NCI-H774 (cell line): ENCODE results near the gene C6orf52.
A peak's percentile ranks its signal among the peaks of the same experiment; 100 is the strongest.
"Not testable (repeated sequence)": the region's sequence is repeated elsewhere in the genome, so short reads cannot be mapped to it uniquely, and the experiment has no call there.

Experiments used
- DNase-seq: peaks from one replicate; lab custom pipeline; 2025; lab: John Stamatoyannopoulos, UW

C6orf52 gene

DNA sequence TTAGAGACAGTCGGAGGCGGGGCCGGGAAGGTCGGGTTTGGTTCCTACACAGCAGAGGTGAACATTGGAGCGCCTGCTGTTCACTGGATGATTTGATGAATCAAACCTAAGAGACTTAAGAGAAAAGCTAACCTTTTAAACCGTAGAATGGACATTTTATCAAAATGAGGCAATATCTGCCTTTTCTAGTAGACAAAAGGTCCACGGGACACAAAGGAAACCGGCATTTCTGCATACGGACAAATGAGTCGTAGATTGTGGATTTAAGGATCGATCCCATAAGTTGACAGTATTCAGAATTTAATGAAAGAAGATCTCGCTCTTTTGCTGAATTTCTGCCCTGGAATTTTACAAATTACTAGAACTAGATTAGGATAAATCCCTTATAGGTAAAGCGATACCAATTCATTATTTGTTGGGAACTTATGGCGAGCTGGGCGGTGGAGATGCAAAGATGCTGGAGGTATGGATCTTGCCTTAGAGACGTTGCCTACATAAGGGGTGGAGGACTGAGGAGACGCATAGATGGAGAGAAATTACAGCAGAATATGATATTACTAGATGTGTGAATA lies 756 bp upstream of the C6orf52 start:
- no peak for DNase-seq

DNA sequence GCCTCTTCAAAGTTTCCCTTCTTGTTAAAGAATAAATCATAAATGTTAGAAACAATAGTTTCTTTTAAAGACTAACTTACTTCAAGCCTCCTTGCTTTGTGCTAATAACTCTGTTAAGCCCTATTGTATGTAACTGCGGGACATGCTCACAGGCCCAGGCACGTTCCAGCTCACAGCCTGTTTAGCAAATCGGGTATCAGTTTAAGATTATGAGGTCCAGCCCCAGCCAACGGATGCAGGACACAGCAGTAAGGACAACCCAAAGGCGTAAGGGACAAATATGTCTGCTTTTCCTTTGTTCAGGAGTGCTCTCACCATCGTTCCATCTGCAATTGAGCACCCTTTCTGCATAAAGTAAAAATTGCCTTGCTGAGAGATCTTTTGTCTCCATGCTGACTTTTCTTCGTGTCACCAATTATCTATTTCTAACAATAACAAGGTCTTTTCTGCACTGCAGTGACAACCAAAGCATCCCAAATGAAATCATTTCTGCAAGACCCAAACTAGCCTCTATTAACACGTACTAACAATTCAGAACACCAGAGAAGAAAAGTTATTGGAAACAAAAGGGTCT lies 1.4 kb downstream of the C6orf52 start:
- DNase-seq: no peak

DNA sequence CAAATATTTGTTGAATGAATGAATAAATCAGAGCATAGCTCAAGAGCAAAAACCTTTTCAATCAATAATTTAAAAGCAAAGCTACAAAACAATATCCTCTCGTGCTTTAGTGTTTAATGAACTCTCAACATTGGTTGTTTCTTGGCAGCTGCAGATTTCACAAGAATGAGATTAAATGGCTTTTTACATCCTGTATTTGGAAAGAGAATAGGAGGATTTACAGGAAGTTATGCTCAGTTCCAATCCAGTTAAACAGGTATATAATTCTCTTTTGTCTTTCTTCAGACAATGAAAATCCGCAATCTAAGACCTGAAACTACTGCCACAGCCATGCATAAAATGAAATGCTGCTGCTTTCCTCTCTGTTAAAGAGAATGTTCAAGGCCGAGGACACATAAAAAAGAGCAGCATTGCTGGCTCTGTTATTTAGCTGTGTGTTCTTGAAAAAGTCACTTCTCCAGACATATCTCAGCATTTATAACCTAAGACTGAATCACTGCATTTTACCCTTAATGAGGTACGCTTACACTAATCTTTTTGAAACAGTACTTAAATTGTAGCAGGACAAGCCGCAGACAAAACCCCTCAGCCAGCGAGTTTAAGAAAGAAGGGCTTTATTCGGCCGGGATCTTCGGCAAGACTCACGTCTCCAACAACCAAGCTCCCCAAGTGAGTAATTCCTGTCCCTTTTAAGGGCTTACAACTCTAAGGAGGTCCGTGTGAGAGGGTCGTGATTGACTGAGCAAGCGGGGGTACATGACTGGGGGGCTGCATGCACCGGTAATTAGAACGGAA lies 3.6 kb downstream of the C6orf52 start:
- DNase-seq: peak; percentile 33

DNA sequence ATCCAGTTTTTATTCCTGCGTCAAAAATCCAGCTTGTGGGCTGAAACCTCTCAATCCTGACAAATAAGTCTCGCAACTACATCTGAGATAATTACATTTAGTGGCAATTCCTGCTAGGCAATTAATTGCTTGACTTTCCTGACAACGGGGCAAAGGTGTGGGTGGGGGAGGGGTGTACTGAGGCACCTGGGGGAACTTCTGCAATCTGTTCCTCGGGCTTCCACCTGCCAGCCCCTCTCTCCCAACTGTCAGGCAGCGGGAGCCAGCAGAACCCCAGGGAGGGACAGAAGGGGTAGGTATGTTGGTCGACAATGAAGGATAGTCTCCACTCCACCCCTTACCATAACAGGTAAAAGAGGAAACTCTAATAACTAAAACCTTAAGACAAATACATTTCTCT lies 6.8 kb downstream of the C6orf52 start:
- no peak for DNase-seq

DNA sequence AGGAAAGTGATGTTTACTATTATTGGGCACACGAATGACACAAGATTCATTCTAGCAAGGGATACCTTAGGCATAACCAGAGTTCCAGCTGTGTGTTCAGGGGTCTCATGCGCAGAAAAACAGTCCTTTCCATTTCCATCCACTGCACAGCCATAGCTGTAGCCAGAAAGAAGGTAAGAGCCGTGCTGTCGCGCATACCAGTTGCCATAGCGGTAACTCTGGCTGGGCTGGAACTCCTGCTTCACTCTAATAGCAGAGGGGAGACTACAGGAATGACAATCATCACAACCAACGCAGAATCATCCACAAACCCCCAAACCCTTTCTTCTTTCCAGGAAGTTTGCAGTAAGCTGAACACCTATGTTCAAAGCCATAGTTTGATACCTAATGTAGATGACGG lies 7.5 kb downstream of the C6orf52 start:
- no peak for DNase-seq

DNA sequence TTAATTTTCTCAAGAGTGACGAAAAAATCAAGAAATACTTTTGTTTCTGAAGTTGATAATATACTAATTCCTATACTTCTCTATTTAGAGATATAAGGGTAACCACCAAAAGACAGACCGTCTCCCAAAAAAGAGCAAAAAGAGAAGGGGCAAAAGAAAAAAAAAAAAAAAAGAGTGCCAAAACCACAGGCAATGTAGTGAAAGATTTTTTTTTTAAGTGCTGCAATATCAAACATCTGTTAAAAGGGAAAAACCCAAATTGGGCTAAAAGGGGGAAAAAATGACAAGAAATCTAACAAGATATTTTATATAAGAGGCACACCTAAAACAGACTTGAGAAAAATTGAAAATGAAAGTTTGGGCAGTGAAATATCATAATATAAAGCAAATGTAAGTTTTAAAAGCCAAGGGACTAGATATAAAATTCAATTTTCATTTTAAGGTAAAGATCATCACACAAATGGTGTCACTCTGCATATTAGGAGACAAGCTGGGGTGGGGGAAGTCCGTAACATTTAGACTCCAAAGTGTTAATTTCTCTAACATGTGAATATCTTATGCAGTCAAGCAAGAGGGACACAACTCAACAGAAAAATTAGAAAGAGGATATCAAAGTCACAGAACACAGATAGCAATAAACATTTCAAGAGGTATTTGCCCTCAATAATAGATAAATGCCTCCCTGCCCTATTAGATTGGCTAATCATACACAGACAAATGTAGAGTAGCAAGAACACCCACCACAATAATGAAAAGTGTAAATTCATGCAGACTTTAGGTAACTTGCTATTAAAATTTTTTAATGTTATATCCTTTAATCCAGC lies 9.1 kb downstream of the C6orf52 start:
- DNase-seq: no peak

DNA sequence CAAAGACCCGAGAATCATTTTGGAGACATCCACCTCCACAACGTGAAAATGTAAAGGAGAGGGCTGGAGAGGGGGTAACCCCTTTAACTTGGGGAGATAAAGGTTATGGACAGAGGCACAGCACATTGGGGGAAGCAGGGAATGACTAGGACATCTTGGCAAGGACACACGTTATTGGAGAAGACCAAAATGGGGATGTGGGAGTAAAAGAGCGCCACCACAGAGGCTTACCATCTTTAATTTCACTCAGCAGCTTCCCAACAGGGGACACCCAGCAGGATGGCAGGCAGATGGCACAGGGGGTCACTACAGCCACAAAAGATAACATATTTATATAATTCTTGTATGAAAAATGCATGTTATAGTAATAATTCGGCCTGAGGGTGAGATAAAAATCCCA lies 9.8 kb downstream of the C6orf52 start:
- DNase-seq: no peak

DNA sequence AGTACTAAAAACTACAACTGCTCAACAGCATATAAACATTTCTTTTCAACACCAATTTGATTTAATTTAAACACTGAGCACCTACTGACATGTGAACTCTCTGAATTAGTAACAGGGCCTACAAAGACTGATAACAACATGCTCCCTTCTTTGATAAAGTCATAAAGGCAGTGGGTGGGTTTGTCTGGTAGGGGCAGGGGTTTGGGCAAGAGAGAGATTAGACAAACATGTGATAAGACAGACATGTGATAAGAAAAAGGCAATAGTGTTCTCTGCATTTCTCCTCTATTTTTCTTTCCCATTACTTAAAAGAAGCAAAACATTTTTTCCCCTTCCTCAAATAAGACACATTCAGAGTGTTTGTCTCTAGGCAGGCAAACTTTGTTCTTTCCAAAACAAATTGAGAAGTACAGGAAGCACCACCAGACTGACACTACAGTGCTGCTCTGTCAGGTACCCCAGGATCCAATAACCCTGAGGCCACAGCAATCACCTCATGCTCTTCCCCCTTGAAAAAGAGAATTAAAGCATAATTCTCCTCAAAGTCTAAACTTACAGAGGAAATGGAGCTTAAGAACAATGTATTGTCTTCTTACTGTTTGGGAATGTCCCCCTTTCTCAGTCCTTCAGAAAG lies 11.9 kb downstream of the C6orf52 start:
- no peak for DNase-seq

DNA sequence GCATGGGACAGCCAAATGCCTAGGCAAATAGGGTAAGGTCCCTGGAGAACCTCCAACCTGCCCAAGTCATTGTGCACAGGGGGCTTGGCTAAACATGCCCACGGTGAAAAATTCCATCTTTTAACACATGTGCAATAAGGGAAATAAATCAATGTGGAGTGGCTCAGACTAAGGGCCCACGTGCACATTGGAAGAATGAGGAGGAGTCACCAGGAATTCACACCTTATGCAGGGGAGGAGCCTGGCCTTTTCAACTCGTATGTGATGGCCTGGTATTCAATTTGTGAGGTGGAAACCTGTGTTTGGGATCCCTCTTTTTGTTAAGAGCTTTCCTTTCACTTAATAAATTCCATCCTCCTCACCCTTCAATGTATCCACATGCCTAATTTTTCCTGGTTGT lies 12.6 kb downstream of the C6orf52 start:
- DNase-seq: no peak

DNA sequence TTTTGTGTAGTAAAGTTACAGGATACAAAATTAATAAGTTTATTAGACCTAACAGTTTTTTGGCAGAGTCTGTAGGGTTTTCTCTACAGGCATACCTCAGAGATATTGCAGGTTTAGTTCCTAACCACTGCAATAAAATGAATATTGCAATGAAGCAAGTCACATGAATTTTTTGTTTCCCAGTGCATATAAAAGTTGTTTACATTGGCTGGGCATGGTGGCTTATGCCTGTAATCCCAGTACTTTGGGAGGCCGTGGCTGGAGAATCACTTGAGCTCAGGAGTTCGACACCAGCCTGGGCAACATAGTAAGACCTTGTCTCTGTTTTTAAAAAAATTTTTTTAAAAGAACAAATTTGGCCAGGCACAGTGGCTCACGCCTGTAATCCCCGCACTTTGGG lies 16.0 kb downstream of the C6orf52 start:
- no peak for DNase-seq

DNA sequence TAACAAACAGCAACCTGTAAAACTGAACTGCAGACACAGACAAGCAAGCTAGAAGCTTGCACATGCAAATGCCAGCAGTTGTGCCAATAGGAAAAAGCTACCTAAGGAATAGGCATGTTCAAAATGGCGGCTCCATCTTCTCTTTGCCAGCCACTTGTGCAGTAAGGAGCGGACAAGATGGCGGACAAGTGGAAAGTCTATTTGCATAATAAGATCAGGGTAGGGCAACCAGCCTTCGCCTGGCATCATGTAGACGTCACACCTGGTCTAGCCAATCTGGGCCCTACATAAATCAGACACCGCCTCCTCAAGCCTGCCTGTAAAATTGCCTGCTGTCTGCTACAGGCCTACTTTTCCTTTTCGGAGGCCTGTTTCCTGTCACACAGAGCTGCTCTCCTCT lies 18.0 kb downstream of the C6orf52 start:
- DNase-seq: no peak

DNA sequence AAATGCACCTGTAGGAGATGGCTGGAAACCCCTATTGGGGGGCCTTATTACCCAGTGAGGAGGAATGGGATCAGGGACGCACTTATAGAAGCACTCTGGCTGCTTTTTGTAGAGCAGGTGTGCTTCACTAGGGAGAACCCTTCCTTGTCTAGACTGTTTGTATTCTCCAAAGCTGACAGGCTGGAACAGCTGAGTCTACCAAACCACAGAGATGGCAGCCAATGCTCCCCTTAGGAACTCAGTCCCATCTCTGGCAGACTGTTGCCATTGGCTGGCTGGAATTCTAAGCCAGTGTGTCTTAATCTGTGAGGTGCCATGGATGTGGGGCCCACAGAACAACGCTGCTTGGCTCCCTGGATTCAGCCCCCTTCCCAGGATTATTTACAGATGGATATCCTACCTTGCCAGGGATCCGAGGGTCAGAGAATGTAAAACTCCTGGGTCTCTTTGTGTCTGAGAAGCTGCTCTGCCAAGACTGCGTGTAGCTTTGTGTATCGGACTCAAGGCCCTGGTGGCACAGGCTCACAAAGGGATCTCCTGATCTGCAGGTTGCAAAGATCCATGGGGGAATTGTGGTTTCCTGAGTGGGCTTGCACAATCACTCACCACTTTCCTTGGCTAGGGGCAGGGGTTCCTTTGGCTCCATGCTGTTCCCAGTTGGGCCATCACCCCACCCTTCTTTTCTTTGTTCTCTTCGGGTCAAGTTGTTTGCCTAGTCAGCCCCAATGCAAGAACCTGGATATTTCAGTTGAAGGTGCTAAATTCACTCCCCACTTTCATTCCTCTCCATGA lies 26.1 kb downstream of the C6orf52 start:
- DNase-seq: no peak

DNA sequence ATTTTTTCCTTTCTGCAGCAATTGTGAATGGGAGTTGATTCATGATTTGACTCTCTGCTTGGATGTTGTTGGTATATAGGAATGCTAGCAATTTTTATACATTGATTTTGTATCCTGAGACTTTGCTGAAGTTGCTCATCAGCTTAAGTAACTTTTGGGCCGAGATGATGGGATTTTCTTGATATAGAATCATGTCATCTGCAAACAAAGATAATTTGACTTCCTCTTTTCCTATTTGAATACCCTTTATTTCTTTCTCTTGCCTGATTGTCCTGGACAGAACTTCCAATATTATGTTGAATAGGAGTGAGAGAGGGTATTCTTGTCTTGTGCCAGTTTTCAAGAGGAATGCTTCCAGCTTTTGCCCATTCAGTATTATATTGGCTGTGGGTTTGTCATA lies 28.8 kb downstream of the C6orf52 start:
- DNase-seq: not testable (repeated sequence)

DNA sequence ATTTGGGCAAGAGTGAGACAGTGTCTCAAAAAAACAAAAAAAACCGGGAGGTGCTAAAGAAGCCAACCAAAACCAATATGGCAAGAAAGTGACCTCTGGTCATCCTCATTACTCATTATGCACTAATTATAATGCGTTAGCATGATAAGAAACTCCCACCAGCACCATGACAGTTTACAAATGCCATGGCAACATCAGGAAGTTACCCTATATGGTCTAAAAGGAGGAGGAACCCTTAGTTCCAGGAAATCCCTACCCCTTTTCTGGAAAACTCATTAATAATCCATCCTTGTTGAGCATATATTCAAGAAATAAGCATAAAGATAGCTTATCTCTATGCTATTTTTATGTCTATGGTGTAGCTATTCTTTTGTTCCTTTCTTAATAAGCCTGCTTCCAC lies 31.7 kb downstream of the C6orf52 start:
- DNase-seq: no peak

DNA sequence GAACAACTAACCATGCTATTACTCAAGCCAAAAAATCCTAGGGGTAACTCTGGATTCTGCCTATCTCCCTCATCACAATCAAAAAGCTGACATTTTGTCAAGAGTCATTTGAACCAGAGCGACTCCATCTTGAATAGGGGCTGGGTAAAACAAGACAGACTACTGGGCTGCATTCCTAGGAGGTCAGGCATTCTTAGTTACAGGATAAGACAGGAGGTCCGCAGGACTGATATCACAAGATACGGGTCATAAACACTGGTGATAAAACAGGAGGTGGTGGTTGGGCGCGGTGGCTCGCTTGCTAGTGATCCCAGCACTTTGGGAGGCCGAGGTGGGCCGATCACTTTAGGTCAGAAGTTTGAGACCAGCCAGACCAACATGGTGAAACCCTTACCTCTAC lies 32.2 kb downstream of the C6orf52 start:
- DNase-seq: no peak

DNA sequence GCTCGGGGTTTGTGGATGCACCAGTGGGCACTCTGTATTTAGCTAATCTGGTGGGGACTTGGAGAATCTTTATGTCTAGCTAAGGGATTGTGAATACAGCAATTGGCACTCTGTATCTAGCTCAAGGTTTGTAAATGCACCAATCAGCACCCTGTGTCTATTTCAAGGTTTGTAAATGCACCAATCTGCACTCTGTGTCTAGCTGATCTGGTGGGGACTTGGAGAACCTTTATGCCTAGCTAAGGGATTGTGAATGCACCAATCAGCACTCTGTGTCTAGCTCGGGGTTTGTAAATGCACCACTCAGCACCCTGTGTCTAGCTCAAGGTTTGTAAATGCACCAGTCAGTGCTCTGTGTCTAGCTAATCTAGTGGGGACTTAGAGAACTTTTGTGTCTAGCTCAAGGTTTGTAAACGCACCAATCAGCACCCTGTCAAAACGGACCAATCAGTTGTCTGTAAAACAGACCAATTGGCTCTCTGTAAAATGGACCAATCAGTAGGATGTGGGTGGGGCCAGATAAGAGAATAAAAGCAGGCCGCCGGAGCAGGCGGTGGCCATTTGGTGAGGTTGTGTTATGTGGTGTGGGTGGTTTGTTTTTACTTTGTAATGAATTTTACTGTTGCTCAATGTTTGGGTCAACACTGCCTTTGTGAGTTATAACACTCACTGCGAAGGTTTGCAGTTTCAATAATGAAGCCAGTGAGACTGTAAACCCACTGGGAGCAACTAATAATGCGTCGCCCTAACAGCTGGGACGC lies 33.8 kb downstream of the C6orf52 start:
- not testable (repeated sequence) for DNase-seq

DNA sequence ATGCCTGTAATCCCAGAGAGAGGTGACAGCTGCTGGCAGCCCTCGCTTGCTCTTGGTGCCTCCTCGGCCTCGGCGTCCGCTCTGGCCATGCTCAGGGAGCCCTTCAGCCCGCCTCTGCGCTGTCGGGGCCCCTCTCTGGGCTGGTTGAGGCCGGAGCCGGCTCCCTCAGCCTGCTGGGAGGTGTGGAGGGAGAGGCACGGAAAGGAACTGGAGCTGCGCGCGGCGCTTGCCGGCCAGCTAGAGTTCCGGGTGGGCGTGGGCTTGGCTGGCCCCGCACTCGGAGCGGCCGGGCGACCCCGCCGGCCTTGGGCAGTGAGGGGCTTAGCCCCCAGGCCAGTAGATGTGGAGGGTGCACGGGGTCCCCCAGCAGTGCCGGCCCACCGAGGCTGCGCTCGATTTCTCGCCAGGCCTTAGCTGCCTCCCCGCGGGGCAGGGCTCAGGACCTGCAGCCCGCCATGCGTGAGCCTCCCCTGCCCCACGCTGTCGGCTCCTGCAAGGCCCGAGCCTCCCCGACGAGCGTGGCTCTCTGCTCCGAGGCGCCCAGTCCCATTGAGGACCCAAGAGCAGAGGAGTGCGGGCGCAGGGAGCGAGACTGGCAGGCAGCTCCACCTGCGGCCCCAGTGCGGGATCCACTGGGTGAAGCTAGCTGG lies 34.6 kb downstream of the C6orf52 start:
- DNase-seq: no peak

DNA sequence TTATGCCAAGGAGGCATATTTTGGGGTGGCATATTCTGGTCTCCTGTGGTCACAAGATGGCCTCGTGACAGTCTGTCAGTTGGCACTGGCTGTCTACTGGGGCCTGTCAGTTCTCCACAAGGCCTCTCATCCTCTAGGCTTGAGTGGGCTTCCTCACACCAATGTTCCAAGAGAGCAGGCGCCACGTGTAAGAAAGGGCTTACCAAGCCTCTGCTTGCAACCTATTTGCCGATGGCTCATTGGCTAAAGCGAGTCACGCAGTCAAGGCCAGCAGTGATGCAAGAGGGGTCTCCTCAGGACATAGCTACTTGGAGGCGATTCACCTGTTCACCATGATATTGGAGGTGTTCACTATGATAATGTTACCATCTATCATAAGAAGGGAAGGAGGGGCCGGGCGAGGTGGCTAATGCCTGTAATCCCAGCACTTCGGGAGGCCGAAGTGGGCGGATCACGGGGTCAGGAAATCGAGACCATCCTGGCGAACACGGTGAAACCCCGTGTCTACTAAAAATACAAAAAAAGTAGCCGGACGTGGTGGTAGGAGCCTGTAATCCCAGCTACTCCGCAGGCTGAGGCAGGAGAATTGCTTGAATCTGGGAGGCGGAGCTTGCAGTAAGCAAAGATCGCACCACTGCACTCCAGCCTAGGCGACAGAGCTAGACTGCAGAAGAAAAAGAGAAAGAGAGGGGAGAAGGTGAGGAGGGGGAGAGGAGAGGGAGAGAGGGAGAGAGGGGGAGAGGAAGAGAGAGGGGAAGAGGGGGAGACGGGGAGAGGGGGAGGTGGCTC lies 35.3 kb downstream of the C6orf52 start:
- DNase-seq: no peak

DNA sequence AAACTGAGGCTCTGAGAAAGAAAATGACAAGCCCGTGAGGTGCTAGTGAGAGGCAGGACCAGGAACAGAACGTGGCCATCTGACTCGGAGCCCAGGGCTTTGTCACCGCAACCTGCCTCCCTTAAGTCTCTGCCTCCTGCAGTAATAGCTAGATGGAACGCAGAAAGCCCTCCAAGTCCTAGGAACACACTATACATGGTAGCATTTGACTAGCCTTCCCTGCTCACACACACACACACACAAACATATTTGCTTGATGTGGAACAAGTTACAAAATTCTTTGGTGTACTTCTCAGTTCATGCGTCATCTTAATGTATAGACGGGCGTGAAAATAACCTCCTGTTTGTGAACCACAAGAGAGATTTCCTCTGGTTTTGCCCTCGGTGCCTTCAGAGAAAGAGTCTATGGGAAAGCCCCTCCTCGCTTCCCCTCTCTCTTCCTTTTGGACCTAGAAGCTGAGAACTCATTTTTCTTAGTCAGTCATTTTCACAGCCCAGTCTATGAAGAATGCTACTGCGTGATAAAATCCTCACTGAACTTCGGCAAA lies 38.8 kb downstream of the C6orf52 start:
- DNase-seq: no peak
